Activated T-cell treated with anti-CD3 and anti-CD28 coated beads, Interleukin-2, amount 50 U/mL, for 72 hours (primary cell): Measurements from ENCODE around the gene SPATA13. TPM values are rescaled to one million over a fixed set of nuclear protein-coding genes. Genes with fewer than 3 reads are reported as not detected.
A peak's percentile ranks its signal among the peaks of the same experiment; 100 is the strongest.
"Not testable (repeated sequence)": the region's sequence is repeated elsewhere in the genome, so short reads cannot be mapped to it uniquely, and the experiment has no call there.

ENCODE experiments used
- ATAC-seq, 2 donors: fragments of 150-1000 bp; cut with Tn5 transposase; replicated peaks in 1 of 2; 2 replicates each; pipeline ENCODE4 v1.10.0; 2021; ENCODE audit warnings: moderate library complexity in 2 of 2, mild to moderate bottlenecking in 1 of 2
- DNase-seq, 2 donors: peaks; one replicate each; pipeline ENCODE4 v3.0.0; 2021 to 2022; ENCODE audit warnings: mixed read lengths in 1 of 2
- H3K27ac Mint-ChIP-seq: one replicate; pipeline ENCODE4 v1.8.0; 2022; ENCODE audit warnings: mild to moderate bottlenecking, moderate library complexity, mixed read lengths
- H3K27me3 Mint-ChIP-seq: one replicate; pipeline ENCODE4 v1.8.0; 2022; ENCODE audit warnings: low read depth, mixed read lengths
- H3K36me3 Mint-ChIP-seq, 2 donors: one replicate each; pipeline ENCODE4 v1.8.0; 2022; ENCODE audit warnings: mixed read lengths in 2 of 2, mild to moderate bottlenecking in 1 of 2; ENCODE audit not compliant: insufficient read depth in 2 of 2
- H3K4me1 Mint-ChIP-seq: one replicate; pipeline ENCODE4 v1.8.0; 2022; ENCODE audit warnings: low read depth, mixed read lengths
- H3K4me3 Mint-ChIP-seq, 2 donors: one replicate each; pipeline ENCODE4 v1.8.0; 2022; ENCODE audit warnings: mild to moderate bottlenecking in 2 of 2, mixed read lengths in 2 of 2, moderate library complexity in 2 of 2
- H3K9me3 Mint-ChIP-seq, 2 donors: one replicate each; pipeline ENCODE4 v1.8.0; 2022; ENCODE audit warnings: mixed read lengths in 2 of 2
- total RNA-seq, 2 donors: library from RNA; stranded (reverse); gene quantifications; one replicate each; pipeline ENCODE4 v1.2.3, GENCODE V29; 2022

Gene SPATA13
- total RNA-seq, 2 donors from 2014 or later: 60.8 to 68.6 TPM

DNA sequence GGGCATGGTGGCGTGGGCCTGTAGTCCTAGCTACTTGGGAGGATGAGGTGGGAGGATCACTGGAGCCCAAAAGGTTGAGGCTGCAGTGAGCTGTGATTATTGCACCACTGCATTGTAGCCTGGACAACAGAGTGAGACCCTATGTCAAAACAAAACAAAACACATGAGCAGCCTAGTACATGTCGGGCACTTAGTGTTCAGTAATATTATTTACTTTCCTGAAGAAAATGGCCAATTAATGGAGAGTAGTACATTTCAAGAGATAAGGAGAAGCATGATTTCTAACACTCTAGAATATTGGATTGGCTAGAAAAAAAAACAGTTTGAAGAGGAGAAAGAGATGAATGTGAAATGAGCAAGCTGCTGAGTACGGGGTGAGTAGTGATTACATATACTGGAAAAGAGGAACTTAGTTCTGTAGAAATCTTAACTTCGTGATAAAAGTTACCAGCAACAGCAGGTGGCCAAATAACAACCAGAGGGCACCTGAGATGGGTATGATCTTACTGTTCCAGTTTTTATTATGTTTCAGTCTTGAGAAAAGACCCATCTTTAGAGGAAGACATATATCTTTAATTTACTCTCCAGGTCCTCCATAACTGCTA, 36.2 kb downstream of the SPATA13 start:
- ATAC-seq: no peak
- no peak for DNase-seq
- Mint-ChIP-seq H3K36me3 (peaks cover 0 to 1% of the 10 kb centered on the region in 2 donors), H3K27me3 (no peaks in the 10 kb centered on the region), H3K4me3 (no peak overlapping the region), H3K27ac (no peak overlapping the region), H3K9me3 (no peaks in the 10 kb centered on the region), H3K4me1 (peaks cover 21% of the 10 kb centered on the region)

GRCh38 chr13:24199016-24199415, 38.5 kb downstream of the SPATA13 start:
- H3K9me3 Mint-ChIP-seq: no peaks in the 10 kb centered on the region
- no peak for ATAC-seq
- H3K36me3 Mint-ChIP-seq: no peaks in the 10 kb centered on the region
- no peak for DNase-seq
- H3K27me3 Mint-ChIP-seq: no peaks in the 10 kb centered on the region
- H3K27ac Mint-ChIP-seq: no peak overlapping the region
- H3K4me1 Mint-ChIP-seq: peaks cover 22% of the 10 kb centered on the region
- H3K4me3 Mint-ChIP-seq: no peak overlapping the region

- H3K4me3 Mint-ChIP-seq: no peak overlapping the region
- no peak overlapping the region for H3K27ac Mint-ChIP-seq
- ATAC-seq: no peak
- H3K9me3 Mint-ChIP-seq: no peaks in the 10 kb centered on the region
- no peaks in the 10 kb centered on the region for H3K36me3 Mint-ChIP-seq
- H3K4me1 Mint-ChIP-seq: peaks cover 32% of the 10 kb centered on the region
- H3K27me3 Mint-ChIP-seq: no peaks in the 10 kb centered on the region
- DNase-seq: no peak
Observed at GRCh38 chr13:24202215-24202614, 41.7 kb downstream of the SPATA13 start.

DNA sequence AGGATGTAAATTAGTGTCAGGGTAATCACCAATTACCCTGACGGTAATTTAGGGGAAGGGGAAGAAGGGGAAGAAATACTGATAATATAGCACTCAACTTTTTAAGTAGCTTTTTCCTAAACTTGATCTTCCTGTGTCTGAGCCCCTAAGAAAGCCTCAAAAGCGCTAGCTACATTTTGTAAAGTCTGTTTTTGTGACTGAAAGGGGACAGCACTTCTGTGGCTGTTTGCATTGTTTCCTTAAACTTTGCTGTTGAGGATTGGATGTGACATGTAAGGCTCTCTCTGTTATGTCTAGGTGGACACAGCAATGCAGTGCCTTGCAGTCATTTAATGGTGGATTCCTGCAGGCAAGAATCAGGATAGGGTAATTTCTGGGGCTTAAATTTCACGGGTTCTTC, 42.8 kb downstream of the SPATA13 start:
- ATAC-seq: no peak
- DNase-seq: no peak
- Mint-ChIP-seq H3K36me3 (no peaks in the 10 kb centered on the region), H3K4me3 (no peak overlapping the region), H3K4me1 (peaks cover 39% of the 10 kb centered on the region), H3K9me3 (no peaks in the 10 kb centered on the region), H3K27me3 (no peaks in the 10 kb centered on the region), H3K27ac (no peak overlapping the region)

DNA sequence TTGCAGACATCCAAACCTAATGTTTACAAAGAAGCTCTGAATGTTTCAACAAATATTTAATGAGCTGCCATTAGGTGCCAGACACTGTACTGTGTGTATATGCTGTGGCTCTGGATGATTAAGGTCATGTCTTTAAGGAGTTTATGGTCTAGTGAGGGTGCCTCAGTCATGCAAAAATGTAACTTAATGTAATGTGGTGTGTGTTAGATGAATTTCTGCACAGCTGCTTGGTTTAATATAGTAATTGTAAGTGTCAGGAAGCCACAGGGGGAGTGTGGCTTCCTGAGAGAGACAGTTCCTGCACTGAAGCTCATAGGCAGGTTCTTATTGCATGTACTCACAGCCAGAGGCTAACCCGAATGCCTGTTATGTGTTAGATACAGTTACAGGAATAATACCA, 43.3 kb downstream of the SPATA13 start:
- H3K4me3 Mint-ChIP-seq: peak overlapping the region; percentile 56 to 60

DNA sequence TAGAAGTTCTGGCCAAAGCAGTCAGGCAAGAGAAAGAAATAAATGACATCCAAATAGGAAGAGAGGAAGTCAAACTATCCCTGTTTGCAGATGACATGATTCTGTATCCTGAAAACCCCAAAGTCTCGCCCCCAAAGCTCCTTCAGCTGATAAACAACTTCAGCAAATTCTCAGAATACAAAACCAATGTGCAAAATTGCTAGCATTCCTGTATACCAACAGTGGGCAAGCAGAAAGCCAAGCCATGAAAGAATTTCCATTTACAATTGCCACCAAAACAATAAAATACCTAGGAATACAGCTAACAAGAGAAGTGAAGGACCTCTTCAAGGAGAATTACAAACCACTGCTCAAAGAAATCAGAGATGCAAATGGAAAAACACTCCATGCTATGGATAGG, 44.6 kb downstream of the SPATA13 start:
- not testable (repeated sequence) for H3K27ac Mint-ChIP-seq, DNase-seq, H3K4me3 Mint-ChIP-seq, H3K36me3 Mint-ChIP-seq, H3K27me3 Mint-ChIP-seq, H3K9me3 Mint-ChIP-seq, ATAC-seq
- peaks cover 46% of the 10 kb centered on the region for H3K4me1 Mint-ChIP-seq

More for the DNA sequence above, 43.3 kb downstream of the SPATA13 start:
- ATAC-seq (peak; percentile 51 to 53), DNase-seq (no peak)
- Mint-ChIP-seq H3K4me1 (peaks cover 44% of the 10 kb centered on the region), H3K9me3 (no peaks in the 10 kb centered on the region), H3K36me3 (no peaks in the 10 kb centered on the region), H3K27ac (no peak overlapping the region), H3K27me3 (no peaks in the 10 kb centered on the region)

DNA sequence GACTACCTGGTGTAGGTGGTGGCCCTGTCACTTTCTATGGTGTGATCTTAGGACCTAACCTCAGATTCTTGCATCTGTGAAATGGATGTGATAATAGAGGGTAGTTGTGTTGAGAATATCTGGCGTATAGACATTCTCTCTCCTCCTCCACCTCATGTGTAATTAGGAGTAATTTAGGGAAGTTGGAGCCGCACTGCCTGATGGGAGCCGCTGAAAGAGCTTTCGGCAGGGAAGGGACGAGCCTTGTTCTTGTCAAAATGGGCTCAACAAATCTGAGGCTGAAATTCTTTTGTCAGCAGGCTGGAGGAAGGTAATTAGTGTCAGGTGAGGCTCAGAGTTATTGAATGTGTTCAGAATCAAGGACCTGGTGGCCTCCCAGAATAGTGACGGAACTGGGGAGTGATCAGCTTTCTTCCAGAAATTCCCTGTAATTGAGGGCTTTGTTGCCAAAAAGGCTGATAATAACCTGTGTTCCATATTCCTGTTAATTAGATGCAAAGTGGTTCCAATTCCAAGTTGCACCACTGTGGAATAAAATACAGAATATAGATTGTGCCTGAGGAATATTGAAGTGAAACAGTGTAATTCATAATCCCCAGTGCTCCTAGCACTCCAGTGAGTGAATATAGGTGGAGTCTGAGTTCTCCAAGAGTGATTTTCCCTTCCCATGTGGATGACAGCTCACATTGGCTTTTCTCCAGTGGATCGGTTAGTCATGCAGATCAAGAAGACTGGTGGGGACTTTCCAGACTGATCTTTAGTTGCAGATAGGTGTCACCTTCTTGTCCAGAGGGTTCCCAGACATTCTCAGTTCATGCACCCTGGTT, 47.5 kb downstream of the SPATA13 start:
- H3K27me3 Mint-ChIP-seq: no peaks in the 10 kb centered on the region
- H3K27ac Mint-ChIP-seq: no peak overlapping the region
- no peak overlapping the region for H3K4me3 Mint-ChIP-seq
- no peaks in the 10 kb centered on the region for H3K36me3 Mint-ChIP-seq
- H3K9me3 Mint-ChIP-seq: no peaks in the 10 kb centered on the region
- ATAC-seq (no peak), DNase-seq (no peak)
- H3K4me1 Mint-ChIP-seq: peaks cover 46% of the 10 kb centered on the region

DNA sequence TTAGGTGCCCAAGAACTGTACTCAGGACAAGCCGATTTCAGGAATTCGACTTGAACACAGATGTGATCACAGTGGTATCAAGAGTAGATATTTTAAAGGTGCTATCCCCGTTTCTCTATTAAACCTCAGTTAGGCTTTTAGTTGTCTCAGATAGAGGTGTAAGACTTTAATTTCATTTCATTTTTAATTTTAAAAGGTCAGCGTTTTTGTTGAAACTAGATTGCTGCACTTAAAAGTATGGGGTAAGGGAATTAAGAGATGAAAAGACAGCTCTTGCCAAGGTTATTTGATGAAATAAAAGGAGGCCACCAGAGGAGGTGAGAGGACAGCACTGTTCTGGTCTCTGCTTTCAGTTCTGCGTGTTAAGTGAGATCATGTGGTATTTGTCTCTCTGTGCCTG, 48.6 kb downstream of the SPATA13 start:
- Mint-ChIP-seq H3K4me3 (no peak overlapping the region), H3K9me3 (no peaks in the 10 kb centered on the region), H3K27me3 (no peaks in the 10 kb centered on the region), H3K27ac (no peak overlapping the region), H3K4me1 (peaks cover 35% of the 10 kb centered on the region), H3K36me3 (no peaks in the 10 kb centered on the region)
- ATAC-seq: no peak
- no peak for DNase-seq

- Mint-ChIP-seq H3K27ac (no peak overlapping the region), H3K27me3 (no peaks in the 10 kb centered on the region), H3K9me3 (no peaks in the 10 kb centered on the region), H3K4me3 (no peak overlapping the region), H3K4me1 (peaks cover 22% of the 10 kb centered on the region), H3K36me3 (no peaks in the 10 kb centered on the region)
- ATAC-seq: no peak
- no peak for DNase-seq
Observed at GRCh38 chr13:24212254-24212653, 51.7 kb downstream of the SPATA13 start.

- Mint-ChIP-seq H3K4me1 (peaks cover 26% of the 10 kb centered on the region), H3K36me3 (no peaks in the 10 kb centered on the region), H3K27me3 (no peaks in the 10 kb centered on the region), H3K27ac (no peak overlapping the region), H3K4me3 (no peak overlapping the region), H3K9me3 (no peaks in the 10 kb centered on the region)
- no peak for ATAC-seq
- no peak for DNase-seq
Observed at GRCh38 chr13:24212674-24213073, 52.2 kb downstream of the SPATA13 start.

DNA sequence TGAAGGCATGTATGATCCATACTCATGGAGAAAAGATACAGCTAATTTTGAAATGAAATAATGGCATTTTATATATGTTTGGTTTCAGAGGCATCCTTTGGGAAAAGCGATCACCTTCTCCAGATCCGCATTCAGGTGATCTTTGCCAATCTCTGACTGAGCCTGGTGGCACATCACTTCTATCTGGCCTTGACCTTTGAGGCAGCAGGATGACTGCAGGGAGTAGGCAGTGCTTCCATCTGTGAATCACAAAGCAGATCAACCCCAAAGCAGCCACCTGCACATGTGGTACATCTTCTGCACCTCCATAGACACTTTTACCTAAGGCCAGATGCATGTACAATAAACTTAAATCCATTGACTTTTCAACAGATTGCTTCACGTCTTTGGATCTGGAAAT, 53.4 kb downstream of the SPATA13 start:
- peaks cover 14% of the 10 kb centered on the region for H3K4me1 Mint-ChIP-seq
- no peaks in the 10 kb centered on the region for H3K9me3 Mint-ChIP-seq
- H3K4me3 Mint-ChIP-seq: no peak overlapping the region
- ATAC-seq (no peak), DNase-seq (no peak)
- no peaks in the 10 kb centered on the region for H3K27me3 Mint-ChIP-seq
- H3K36me3 Mint-ChIP-seq: no peaks in the 10 kb centered on the region
- H3K27ac Mint-ChIP-seq: no peak overlapping the region

DNA sequence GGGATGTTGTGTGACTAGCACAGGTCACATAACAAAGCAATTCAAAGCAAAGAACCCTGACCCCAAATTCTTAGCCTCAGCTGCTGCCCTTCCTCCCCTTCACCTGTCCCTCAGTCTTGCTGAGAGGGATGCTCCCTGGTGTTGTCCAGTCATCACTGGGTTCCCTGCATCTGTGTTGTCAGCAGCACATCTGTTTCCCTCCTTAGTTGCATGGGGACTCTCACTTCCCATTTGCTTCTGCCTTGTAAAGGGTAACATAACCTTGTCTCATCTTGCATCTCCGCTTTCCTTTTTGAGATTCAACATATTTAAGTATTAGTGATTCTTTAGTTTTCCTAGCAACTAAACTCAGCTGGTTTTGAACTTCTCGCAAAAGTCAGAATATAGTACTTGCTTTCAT, 54.0 kb downstream of the SPATA13 start:
- no peaks in the 10 kb centered on the region for H3K9me3 Mint-ChIP-seq
- no peak overlapping the region for H3K27ac Mint-ChIP-seq
- ATAC-seq (no peak), DNase-seq (no peak)
- no peaks in the 10 kb centered on the region for H3K36me3 Mint-ChIP-seq
- peaks cover 13% of the 10 kb centered on the region for H3K4me1 Mint-ChIP-seq
- no peak overlapping the region for H3K4me3 Mint-ChIP-seq
- H3K27me3 Mint-ChIP-seq: no peaks in the 10 kb centered on the region

GRCh38 chr13:24215126-24215525, 54.6 kb downstream of the SPATA13 start:
- H3K27ac Mint-ChIP-seq: no peak overlapping the region
- no peak overlapping the region for H3K4me3 Mint-ChIP-seq
- no peak for ATAC-seq
- no peaks in the 10 kb centered on the region for H3K27me3 Mint-ChIP-seq
- peaks cover 18% of the 10 kb centered on the region for H3K4me1 Mint-ChIP-seq
- no peaks in the 10 kb centered on the region for H3K9me3 Mint-ChIP-seq
- no peak for DNase-seq
- H3K36me3 Mint-ChIP-seq: no peaks in the 10 kb centered on the region

DNA sequence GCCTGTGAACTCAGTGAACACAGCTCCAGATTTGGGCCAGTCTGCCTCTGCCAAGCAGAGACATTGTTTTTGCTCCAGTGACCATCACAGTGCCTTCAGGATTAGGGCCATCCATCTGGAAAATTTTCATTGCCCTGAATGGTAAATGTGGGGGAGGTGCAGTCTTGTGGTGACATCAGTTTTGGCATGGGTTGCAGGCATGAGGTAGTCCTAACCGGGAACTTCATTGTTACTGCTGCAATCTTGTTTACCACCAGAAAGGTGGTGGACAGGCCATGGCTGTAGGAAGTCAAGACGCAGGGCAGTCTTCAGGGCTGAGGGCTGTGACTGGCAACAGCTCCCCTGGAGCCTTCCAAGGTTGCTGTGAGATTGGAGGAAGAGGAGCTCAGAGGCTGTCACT, 55.2 kb downstream of the SPATA13 start:
- ATAC-seq: no peak
- no peak for DNase-seq
- no peaks in the 10 kb centered on the region for H3K9me3 Mint-ChIP-seq
- no peaks in the 10 kb centered on the region for H3K36me3 Mint-ChIP-seq
- no peaks in the 10 kb centered on the region for H3K27me3 Mint-ChIP-seq
- no peak overlapping the region for H3K27ac Mint-ChIP-seq
- no peak overlapping the region for H3K4me3 Mint-ChIP-seq
- peaks cover 24% of the 10 kb centered on the region for H3K4me1 Mint-ChIP-seq
